ENCODE measurements around the gene PDGFD.

GRCh38 chr11:103898577-103899336, 265.2 kb downstream of the PDGFD start:
- TF ChIP-seq, protein P1, sequence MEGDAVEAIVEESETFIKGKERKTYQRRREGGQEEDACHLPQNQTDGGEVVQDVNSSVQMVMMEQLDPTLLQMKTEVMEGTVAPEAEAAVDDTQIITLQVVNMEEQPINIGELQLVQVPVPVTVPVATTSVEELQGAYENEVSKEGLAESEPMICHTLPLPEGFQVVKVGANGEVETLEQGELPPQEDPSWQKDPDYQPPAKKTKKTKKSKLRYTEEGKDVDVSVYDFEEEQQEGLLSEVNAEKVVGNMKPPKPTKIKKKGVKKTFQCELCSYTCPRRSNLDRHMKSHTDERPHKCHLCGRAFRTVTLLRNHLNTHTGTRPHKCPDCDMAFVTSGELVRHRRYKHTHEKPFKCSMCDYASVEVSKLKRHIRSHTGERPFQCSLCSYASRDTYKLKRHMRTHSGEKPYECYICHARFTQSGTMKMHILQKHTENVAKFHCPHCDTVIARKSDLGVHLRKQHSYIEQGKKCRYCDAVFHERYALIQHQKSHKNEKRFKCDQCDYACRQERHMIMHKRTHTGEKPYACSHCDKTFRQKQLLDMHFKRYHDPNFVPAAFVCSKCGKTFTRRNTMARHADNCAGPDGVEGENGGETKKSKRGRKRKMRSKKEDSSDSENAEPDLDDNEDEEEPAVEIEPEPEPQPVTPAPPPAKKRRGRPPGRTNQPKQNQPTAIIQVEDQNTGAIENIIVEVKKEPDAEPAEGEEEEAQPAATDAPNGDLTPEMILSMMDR (IDR thresholded peaks at IDR 0.05; ENCODE audit: extremely low read depth in 1 of 2, insufficient read depth in 1 of 2, low read depth in 1 of 2, low read length in 2 of 2) = no peak
- TF ChIP-seq EZH2 (IDR thresholded peaks at IDR 0.05; ENCODE audit: borderline replicate concordance, low read depth, low read length, severe bottlenecking) = no peak

All from endothelial cell of umbilical vein (primary cell).